ENCODE results near the gene DHX34. TPM values are rescaled to one million over a fixed set of nuclear protein-coding genes. Genes with fewer than 3 reads are reported as not detected.

The DHX34 gene
- total and polyA plus RNA-seq, 9 of the 15 experiments (the other 6 are each of a cell fraction or from before 2014, with no cell fraction given) = 0.36 to 42.0 (median 15.0) TPM

DNA sequence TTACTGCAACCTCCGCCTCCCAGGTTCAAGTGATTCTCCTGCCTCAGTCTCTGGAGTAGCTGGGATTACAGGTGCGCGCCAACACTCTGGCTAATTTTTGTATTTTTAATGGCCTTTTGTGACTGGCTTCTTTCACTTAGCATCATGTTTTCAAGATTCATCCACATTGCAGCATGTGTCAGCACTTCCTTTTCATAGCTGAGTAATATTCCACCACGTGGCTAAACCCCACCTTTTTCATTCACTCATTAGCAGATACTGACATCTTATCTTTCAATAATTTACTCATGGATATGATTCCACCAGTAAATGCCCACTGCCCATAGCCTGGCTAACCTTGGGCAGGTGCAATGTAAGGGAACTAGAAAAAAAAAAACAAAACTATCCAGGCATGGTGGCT, 32.6 kb upstream of the DHX34 start (continued):
- TF ChIP-seq RBM34 (IDR thresholded peaks at IDR 0.05; ENCODE audit: borderline replicate concordance, insufficient read depth, low read length) (no peak), EP300 (IDR thresholded peaks at IDR 0.05; ENCODE audit: low read length) (no peak), BCOR (IDR thresholded peaks at IDR 0.05) (peak; percentile 80), NCOA1 (IDR thresholded peaks at IDR 0.05; ENCODE audit: low read depth) (no peak), ZNF316 (IDR thresholded peaks at IDR 0.05) (peak; percentile 66), TEAD2 (tag; IDR thresholded peaks at IDR 0.05) (no peak), TEAD4 (IDR thresholded peaks at IDR 0.05; ENCODE audit: low read length) (no peak), TEAD4 (CRISPR knock-in tag; IDR thresholded peaks at IDR 0.05; ENCODE audit: borderline replicate concordance) (no peak), ZNF589 (CRISPR knock-in tag; IDR thresholded peaks at IDR 0.05; ENCODE audit: low read depth) (no peak), CHD2 (IDR thresholded peaks at IDR 0.05; ENCODE audit: low read depth, low read length) (no peak), TAF1 (IDR thresholded peaks at IDR 0.05; ENCODE audit: control insufficient read depth, extremely low read depth, insufficient read depth, low read length, severe bottlenecking) (no peak), SREBF2 (CRISPR knock-in tag; IDR thresholded peaks at IDR 0.05) (no peak), MYC (IDR thresholded peaks at IDR 0.05; ENCODE audit: low read depth, low read length) (peak; percentile 27; the same call in 1 of the 2 replicates), MYC (CRISPR knock-in tag; IDR thresholded peaks at IDR 0.05; ENCODE audit: borderline replicate concordance, low read depth) (no peak), BRD9 (IDR thresholded peaks at IDR 0.05; ENCODE audit: low read depth, partially characterized antibody) (no peak)
- TF ChIP-seq, protein P1, sequence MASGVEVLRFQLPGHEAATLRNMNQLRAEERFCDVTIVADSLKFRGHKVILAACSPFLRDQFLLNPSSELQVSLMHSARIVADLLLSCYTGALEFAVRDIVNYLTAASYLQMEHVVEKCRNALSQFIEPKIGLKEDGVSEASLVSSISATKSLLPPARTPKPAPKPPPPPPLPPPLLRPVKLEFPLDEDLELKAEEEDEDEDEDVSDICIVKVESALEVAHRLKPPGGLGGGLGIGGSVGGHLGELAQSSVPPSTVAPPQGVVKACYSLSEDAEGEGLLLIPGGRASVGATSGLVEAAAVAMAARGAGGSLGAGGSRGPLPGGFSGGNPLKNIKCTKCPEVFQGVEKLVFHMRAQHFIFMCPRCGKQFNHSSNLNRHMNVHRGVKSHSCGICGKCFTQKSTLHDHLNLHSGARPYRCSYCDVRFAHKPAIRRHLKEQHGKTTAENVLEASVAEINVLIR (CRISPR knock-in tag; IDR thresholded peaks at IDR 0.05) = no peak
- TF ChIP-seq, protein P2, sequence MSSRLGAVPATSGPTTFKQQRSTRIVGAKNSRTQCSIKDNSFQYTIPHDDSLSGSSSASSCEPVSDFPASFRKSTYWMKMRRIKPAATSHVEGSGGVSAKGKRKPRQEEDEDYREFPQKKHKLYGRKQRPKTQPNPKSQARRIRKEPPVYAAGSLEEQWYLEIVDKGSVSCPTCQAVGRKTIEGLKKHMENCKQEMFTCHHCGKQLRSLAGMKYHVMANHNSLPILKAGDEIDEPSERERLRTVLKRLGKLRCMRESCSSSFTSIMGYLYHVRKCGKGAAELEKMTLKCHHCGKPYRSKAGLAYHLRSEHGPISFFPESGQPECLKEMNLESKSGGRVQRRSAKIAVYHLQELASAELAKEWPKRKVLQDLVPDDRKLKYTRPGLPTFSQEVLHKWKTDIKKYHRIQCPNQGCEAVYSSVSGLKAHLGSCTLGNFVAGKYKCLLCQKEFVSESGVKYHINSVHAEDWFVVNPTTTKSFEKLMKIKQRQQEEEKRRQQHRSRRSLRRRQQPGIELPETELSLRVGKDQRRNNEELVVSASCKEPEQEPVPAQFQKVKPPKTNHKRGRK (tag; IDR thresholded peaks at IDR 0.05) = no peak
- TF ChIP-seq, protein P3, sequence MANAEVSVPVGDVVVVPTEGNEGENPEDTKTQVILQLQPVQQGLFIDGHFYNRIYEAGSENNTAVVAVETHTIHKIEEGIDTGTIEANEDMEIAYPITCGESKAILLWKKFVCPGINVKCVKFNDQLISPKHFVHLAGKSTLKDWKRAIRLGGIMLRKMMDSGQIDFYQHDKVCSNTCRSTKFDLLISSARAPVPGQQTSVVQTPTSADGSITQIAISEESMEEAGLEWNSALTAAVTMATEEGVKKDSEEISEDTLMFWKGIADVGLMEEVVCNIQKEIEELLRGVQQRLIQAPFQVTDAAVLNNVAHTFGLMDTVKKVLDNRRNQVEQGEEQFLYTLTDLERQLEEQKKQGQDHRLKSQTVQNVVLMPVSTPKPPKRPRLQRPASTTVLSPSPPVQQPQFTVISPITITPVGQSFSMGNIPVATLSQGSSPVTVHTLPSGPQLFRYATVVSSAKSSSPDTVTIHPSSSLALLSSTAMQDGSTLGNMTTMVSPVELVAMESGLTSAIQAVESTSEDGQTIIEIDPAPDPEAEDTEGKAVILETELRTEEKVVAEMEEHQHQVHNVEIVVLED (CRISPR knock-in tag; IDR thresholded peaks at IDR 0.05) = no peak
- TF ChIP-seq, protein P4, sequence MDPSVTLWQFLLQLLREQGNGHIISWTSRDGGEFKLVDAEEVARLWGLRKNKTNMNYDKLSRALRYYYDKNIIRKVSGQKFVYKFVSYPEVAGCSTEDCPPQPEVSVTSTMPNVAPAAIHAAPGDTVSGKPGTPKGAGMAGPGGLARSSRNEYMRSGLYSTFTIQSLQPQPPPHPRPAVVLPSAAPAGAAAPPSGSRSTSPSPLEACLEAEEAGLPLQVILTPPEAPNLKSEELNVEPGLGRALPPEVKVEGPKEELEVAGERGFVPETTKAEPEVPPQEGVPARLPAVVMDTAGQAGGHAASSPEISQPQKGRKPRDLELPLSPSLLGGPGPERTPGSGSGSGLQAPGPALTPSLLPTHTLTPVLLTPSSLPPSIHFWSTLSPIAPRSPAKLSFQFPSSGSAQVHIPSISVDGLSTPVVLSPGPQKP (CRISPR knock-in tag; IDR thresholded peaks at IDR 0.05) = no peak
- TF ChIP-seq, protein P5, sequence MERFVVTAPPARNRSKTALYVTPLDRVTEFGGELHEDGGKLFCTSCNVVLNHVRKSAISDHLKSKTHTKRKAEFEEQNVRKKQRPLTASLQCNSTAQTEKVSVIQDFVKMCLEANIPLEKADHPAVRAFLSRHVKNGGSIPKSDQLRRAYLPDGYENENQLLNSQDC (CRISPR knock-in tag; IDR thresholded peaks at IDR 0.05) = no peak
